ENCODE results near the gene U2AF2. TPM values are rescaled to one million over a fixed set of nuclear protein-coding genes. Genes with fewer than 3 reads are reported as not detected.

U2AF2 gene
- total and polyA plus RNA-seq, 2 experiments from 2014 or later = 73.1 to 233 TPM

DNA sequence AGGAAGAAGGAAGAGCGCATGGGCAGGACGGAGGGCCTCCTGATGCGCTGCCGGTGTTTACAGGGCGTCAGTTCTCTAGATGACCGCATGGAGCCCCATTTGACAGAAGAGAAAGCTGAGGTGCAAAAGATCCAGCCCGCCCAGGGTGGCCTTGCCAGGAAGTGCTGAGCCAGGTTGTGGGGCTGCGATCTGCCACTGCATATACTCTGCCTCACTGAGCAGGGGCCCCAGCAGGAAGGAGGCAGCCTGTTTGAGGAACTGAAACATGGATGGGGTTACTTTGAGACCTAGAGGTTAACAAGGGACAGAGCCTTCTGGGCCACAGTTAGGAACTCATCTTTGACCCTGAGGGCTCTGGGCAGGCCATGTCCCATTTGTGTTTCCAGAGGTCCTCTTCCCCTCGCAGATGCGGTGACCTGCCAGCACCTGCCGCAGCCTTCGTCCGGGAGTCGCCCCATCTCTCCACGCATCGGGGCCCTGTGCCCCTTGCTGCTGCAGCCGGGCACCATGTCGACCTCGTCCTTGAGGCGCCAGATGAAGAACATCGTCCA, 23.4 kb downstream of the U2AF2 start:
- Mint-ChIP-seq H3K36me3 (ENCODE audit: low read depth) (peaks cover 41% of the 10 kb centered on the region), H3K4me3 (no peak overlapping the region), H3K9me3 (peaks cover 4% of the 10 kb centered on the region; the same call in 2 of the 3 replicates), H3K27me3 (ENCODE audit: insufficient read depth, low read depth, poor library complexity) (peaks cover 15% of the 10 kb centered on the region), H3K4me1 (peaks cover 17% of the 10 kb centered on the region), H3K27ac (no peak overlapping the region)
- H3F3A ChIP-seq (replicated peaks; ENCODE audit: low read depth) = peaks cover 15% of the 10 kb centered on the region; the same call in 1 of the 2 replicates
- H4K20me1 ChIP-seq (replicated peaks; ENCODE audit: insufficient read depth) = peaks cover 40% of the 10 kb centered on the region
- H2AFZ ChIP-seq = no peak overlapping the region
- H3K36me3 ChIP-seq (ENCODE audit: insufficient read depth) = peaks cover 9% of the 10 kb centered on the region; the same call in 1 of the 2 replicates
- no peaks in the 10 kb centered on the region for H3K27me3 ChIP-seq (ENCODE audit: insufficient read depth)
- H3K4me2 ChIP-seq = no peak overlapping the region
- peaks cover 18% of the 10 kb centered on the region for H3K4me1 ChIP-seq (ENCODE audit: insufficient read depth)
- no peak overlapping the region for H3K27ac ChIP-seq (ENCODE audit: low read depth)
- H3K4me3 ChIP-seq = no peak overlapping the region
- DNase-seq (ENCODE audit: low spot score) (no peak), ATAC-seq (no peak)
- TF ChIP-seq EZH2phosphoT487 (IDR thresholded peaks at IDR 0.05; ENCODE audit: unreplicated experiment) (no peak), NANOG (IDR thresholded peaks at IDR 0.05; ENCODE audit: borderline replicate concordance) (no peak), ZNF331 (CRISPR knock-in tag; IDR thresholded peaks at IDR 0.05; ENCODE audit: low read depth) (no peak), JUNB (IDR thresholded peaks at IDR 0.05; ENCODE audit: unreplicated experiment) (no peak), POLR2AphosphoS5 (IDR thresholded peaks at IDR 0.05; ENCODE audit: low read depth) (no peak), ZNF114 (CRISPR knock-in tag; IDR thresholded peaks at IDR 0.05) (no peak)
- TF ChIP-seq, protein P1, sequence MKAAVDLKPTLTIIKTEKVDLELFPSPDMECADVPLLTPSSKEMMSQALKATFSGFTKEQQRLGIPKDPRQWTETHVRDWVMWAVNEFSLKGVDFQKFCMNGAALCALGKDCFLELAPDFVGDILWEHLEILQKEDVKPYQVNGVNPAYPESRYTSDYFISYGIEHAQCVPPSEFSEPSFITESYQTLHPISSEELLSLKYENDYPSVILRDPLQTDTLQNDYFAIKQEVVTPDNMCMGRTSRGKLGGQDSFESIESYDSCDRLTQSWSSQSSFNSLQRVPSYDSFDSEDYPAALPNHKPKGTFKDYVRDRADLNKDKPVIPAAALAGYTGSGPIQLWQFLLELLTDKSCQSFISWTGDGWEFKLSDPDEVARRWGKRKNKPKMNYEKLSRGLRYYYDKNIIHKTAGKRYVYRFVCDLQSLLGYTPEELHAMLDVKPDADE (IDR thresholded peaks at IDR 0.05) = no peak
- TF ChIP-seq, protein P2, sequence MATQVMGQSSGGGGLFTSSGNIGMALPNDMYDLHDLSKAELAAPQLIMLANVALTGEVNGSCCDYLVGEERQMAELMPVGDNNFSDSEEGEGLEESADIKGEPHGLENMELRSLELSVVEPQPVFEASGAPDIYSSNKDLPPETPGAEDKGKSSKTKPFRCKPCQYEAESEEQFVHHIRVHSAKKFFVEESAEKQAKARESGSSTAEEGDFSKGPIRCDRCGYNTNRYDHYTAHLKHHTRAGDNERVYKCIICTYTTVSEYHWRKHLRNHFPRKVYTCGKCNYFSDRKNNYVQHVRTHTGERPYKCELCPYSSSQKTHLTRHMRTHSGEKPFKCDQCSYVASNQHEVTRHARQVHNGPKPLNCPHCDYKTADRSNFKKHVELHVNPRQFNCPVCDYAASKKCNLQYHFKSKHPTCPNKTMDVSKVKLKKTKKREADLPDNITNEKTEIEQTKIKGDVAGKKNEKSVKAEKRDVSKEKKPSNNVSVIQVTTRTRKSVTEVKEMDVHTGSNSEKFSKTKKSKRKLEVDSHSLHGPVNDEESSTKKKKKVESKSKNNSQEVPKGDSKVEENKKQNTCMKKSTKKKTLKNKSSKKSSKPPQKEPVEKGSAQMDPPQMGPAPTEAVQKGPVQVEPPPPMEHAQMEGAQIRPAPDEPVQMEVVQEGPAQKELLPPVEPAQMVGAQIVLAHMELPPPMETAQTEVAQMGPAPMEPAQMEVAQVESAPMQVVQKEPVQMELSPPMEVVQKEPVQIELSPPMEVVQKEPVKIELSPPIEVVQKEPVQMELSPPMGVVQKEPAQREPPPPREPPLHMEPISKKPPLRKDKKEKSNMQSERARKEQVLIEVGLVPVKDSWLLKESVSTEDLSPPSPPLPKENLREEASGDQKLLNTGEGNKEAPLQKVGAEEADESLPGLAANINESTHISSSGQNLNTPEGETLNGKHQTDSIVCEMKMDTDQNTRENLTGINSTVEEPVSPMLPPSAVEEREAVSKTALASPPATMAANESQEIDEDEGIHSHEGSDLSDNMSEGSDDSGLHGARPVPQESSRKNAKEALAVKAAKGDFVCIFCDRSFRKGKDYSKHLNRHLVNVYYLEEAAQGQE (IDR thresholded peaks at IDR 0.05; ENCODE audit: unreplicated experiment) = no peak
- TF ChIP-seq, protein P3, sequence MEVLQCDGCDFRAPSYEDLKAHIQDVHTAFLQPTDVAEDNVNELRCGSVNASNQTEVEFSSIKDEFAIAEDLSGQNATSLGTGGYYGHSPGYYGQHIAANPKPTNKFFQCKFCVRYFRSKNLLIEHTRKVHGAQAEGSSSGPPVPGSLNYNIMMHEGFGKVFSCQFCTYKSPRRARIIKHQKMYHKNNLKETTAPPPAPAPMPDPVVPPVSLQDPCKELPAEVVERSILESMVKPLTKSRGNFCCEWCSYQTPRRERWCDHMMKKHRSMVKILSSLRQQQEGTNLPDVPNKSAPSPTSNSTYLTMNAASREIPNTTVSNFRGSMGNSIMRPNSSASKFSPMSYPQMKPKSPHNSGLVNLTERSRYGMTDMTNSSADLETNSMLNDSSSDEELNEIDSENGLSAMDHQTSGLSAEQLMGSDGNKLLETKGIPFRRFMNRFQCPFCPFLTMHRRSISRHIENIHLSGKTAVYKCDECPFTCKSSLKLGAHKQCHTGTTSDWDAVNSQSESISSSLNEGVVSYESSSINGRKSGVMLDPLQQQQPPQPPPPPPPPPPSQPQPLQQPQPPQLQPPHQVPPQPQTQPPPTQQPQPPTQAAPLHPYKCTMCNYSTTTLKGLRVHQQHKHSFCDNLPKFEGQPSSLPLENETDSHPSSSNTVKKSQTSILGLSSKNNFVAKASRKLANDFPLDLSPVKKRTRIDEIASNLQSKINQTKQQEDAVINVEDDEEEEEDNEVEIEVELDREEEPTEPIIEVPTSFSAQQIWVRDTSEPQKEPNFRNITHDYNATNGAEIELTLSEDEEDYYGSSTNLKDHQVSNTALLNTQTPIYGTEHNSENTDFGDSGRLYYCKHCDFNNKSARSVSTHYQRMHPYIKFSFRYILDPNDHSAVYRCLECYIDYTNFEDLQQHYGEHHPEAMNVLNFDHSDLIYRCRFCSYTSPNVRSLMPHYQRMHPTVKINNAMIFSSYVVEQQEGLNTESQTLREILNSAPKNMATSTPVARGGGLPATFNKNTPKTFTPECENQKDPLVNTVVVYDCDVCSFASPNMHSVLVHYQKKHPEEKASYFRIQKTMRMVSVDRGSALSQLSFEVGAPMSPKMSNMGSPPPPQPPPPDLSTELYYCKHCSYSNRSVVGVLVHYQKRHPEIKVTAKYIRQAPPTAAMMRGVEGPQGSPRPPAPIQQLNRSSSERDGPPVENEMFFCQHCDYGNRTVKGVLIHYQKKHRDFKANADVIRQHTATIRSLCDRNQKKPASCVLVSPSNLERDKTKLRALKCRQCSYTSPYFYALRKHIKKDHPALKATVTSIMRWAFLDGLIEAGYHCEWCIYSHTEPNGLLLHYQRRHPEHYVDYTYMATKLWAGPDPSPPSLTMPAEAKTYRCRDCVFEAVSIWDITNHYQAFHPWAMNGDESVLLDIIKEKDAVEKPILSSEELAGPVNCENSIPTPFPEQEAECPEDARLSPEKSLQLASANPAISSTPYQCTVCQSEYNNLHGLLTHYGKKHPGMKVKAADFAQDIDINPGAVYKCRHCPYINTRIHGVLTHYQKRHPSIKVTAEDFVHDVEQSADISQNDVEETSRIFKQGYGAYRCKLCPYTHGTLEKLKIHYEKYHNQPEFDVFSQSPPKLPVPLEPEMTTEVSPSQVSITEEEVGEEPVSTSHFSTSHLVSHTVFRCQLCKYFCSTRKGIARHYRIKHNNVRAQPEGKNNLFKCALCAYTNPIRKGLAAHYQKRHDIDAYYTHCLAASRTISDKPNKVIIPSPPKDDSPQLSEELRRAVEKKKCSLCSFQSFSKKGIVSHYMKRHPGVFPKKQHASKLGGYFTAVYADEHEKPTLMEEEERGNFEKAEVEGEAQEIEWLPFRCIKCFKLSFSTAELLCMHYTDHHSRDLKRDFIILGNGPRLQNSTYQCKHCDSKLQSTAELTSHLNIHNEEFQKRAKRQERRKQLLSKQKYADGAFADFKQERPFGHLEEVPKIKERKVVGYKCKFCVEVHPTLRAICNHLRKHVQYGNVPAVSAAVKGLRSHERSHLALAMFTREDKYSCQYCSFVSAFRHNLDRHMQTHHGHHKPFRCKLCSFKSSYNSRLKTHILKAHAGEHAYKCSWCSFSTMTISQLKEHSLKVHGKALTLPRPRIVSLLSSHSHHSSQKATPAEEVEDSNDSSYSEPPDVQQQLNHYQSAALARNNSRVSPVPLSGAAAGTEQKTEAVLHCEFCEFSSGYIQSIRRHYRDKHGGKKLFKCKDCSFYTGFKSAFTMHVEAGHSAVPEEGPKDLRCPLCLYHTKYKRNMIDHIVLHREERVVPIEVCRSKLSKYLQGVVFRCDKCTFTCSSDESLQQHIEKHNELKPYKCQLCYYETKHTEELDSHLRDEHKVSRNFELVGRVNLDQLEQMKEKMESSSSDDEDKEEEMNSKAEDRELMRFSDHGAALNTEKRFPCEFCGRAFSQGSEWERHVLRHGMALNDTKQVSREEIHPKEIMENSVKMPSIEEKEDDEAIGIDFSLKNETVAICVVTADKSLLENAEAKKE (CRISPR knock-in tag; IDR thresholded peaks at IDR 0.05) = no peak
- H3K79me2 ChIP-seq (replicated peaks; ENCODE audit: insufficient read depth) = peaks cover 60% of the 10 kb centered on the region
- no peaks in the 10 kb centered on the region for H3K9me2 ChIP-seq (ENCODE audit: insufficient read depth)

Data from GM23338 (cell line).